B cell (primary cell): ENCODE data around the gene RGS7. TPM values are rescaled to one million over a fixed set of nuclear protein-coding genes. Genes with fewer than 3 reads are reported as not detected.

Source experiments
- ATAC-seq: fragments of 200-7000 bp; cut with Tn5 transposase; one replicate; pipeline ENCODE4 v1.10.0; 2021; ENCODE audit warnings: low read depth, mild to moderate bottlenecking, moderate number of reproducible peaks, moderate library complexity
- CTCF ChIA-PET: fragments of 350-600 bp; sonication (Branson Sonifier 250); formaldehyde crosslinking; loops from one replicate; lab custom pipeline; 2021; ENCODE audit warnings: antibody characterized with exemption, inconsistent platforms; lab: Charles Lee
- POLR2A ChIA-PET: fragments of 350-600 bp; sonication (Branson Sonifier 250); formaldehyde crosslinking; loops from one replicate; lab custom pipeline; 2021; ENCODE audit warnings: antibody characterized with exemption; lab: Charles Lee
- DNase-seq: peaks from one replicate; pipeline ENCODE4 v3.0.0; 2013
- H2AFZ ChIP-seq: 2 replicates; pipeline ENCODE4 v1.6.1; 2012; ENCODE audit warnings: mild to moderate bottlenecking, low read depth, low read length; ENCODE audit not compliant: insufficient read depth, poor library complexity, severe bottlenecking
- H3K27ac ChIP-seq, 2 donors: 1 replicate in 1 of 2; 2 replicates in 1 of 2; pipeline ENCODE4 v1.5.1; 2012 to 2013; ENCODE audit warnings: low read length in 2 of 2, mild to moderate bottlenecking in 2 of 2, moderate library complexity in 1 of 2
- H3K27me3 ChIP-seq, 4 experiments: fragments of 200-600 bp in 1 of 4; sonication (generic) in 1 of 4; replicated peaks in 1 of 4; 1 replicate in 2 of 4; 2 replicates in 2 of 4; pipeline versions ENCODE4 v1.6.1 to v1.7.0; 2013 to 2016; ENCODE audit warnings: low read length in 3 of 4, mild to moderate bottlenecking in 2 of 4, mixed read lengths in 1 of 4, moderate library complexity in 1 of 4; ENCODE audit not compliant: insufficient read depth in 4 of 4, control insufficient read depth in 3 of 4; ENCODE audit errors: control extremely low read depth in 1 of 4
- H3K36me3 ChIP-seq, 2 experiments: replicated peaks in 1 of 2; 1 replicate in 1 of 2; 2 replicates in 1 of 2; pipeline versions ENCODE4 v1.6.1 to v1.7.1; 2013; ENCODE audit warnings: low read length in 1 of 2; ENCODE audit not compliant: insufficient read depth in 2 of 2, control insufficient read depth in 1 of 2; ENCODE audit errors: control extremely low read depth in 1 of 2, extremely low read depth in 1 of 2
- H3K4me1 ChIP-seq, 2 donors: fragments of 200-600 bp in 1 of 2; sonication (generic) in 1 of 2; 1 replicate in 1 of 2; 2 replicates in 1 of 2; pipeline versions ENCODE4 v1.5.1 to v1.6.1; 2013 to 2017; ENCODE audit warnings: low read length in 2 of 2; ENCODE audit not compliant: control insufficient read depth in 2 of 2, insufficient read depth in 2 of 2
- H3K4me2 ChIP-seq: replicated peaks from 2 replicates; pipeline ENCODE3; 2012; ENCODE audit warnings: mild to moderate bottlenecking, low read depth, low read length; ENCODE audit not compliant: poor library complexity, severe bottlenecking
- H3K4me3 ChIP-seq, 5 experiments: fragments of 200-600 bp in 1 of 5; sonication (generic) in 1 of 5; 1 replicate in 3 of 5; 2 replicates in 2 of 5; pipeline versions ENCODE4 v1.5.1 to v1.7.0; 2011 to 2016; ENCODE audit warnings: low read length in 4 of 5, mild to moderate bottlenecking in 4 of 5, low read depth in 2 of 5, control low read depth in 1 of 5, moderate library complexity in 1 of 5; ENCODE audit not compliant: insufficient read depth in 1 of 5; ENCODE audit errors: control extremely low read depth in 1 of 5, extremely low read depth in 1 of 5
- H3K79me2 ChIP-seq: fragments of 200-600 bp; sonication (generic); one replicate; pipeline ENCODE4 v1.6.0; 2016; ENCODE audit warnings: low read length; ENCODE audit not compliant: control insufficient read depth, insufficient read depth
- H3K9ac ChIP-seq: fragments of 200-600 bp; sonication (generic); 2 replicates; pipeline ENCODE4 v1.6.1; 2017; ENCODE audit warnings: mild to moderate bottlenecking, low read length, moderate library complexity
- H3K9me3 ChIP-seq, 3 donors: one replicate each; pipeline versions ENCODE4 v1.6.1 to v1.7.1; 2013; ENCODE audit warnings: low read length in 2 of 3; ENCODE audit not compliant: control insufficient read depth in 2 of 3, insufficient read depth in 1 of 3; ENCODE audit errors: control extremely low read depth in 1 of 3
- H4K20me1 ChIP-seq: 2 replicates; pipeline ENCODE4 v1.6.0; 2012; ENCODE audit warnings: mild to moderate bottlenecking, low read length; ENCODE audit not compliant: insufficient read depth, control insufficient read depth, poor library complexity, severe bottlenecking
- H3K27ac Mint-ChIP-seq: one replicate; pipeline ENCODE4 v1.8.0; 2021; ENCODE audit warnings: mixed read lengths
- H3K27me3 Mint-ChIP-seq: one replicate; pipeline ENCODE4 v1.8.0; 2021; ENCODE audit warnings: mixed read lengths
- H3K4me1 Mint-ChIP-seq: one replicate; pipeline ENCODE4 v1.8.0; 2021; ENCODE audit warnings: mixed read lengths
- H3K4me3 Mint-ChIP-seq: one replicate; pipeline ENCODE4 v1.8.0; 2021; ENCODE audit warnings: mixed read lengths
- H3K9me3 Mint-ChIP-seq: one replicate; pipeline ENCODE4 v1.8.0; 2022; ENCODE audit warnings: mixed read lengths; ENCODE audit not compliant: insufficient read depth
- EZH2 ChIP-seq: IDR thresholded peaks from 2 replicates; pipeline ENCODE4 v1.6.1; 2012; ENCODE audit warnings: borderline replicate concordance, low read depth, mild to moderate bottlenecking, moderate library complexity, low read length; ENCODE audit not compliant: insufficient read depth, poor library complexity, severe bottlenecking
- WGBS: methylation state at CpG from one replicate; pipeline ENCODE4 v1.1.5; 2013; ENCODE audit warnings: missing lambda C conversion rate; ENCODE audit not compliant: insufficient coverage; 5-methylcytosine and 5-hydroxymethylcytosine counted together
- intact Hi-C: fragments of 100-400 bp; cut with micrococcal nuclease; formaldehyde crosslinking; loops from one replicate; pipeline ENCODE4 v1.10.0; 2022
- polyA plus RNA-seq: library from polyadenylated mRNA; depleted of rRNA; stranded (reverse); fragments of >200 nt; gene quantifications from 2 replicates; pipeline ENCODE4 v1.2.3, GENCODE V29; 2012
- total RNA-seq, 2 donors: library from RNA; stranded (reverse); fragments of 120-200 nt in 1 of 2; gene quantifications; 1 replicate in 1 of 2; 2 replicates in 1 of 2; pipeline versions ENCODE4 v1.2.3 to v1.2.4, GENCODE V29; 2013 to 2022
- TF ChIP-seq, protein P1 (sequence below): fragments of 200-600 bp; IDR thresholded peaks from one replicate; pipeline ENCODE4 v1.8.0; 2022; ENCODE audit warnings: antibody characterized with exemption, mild to moderate bottlenecking

RGS7 gene
- total and polyA plus RNA-seq, 2 donors (not counting 1 experiment from before 2014, with no cell fraction given): 0.15 to 1.8 TPM

DNA sequence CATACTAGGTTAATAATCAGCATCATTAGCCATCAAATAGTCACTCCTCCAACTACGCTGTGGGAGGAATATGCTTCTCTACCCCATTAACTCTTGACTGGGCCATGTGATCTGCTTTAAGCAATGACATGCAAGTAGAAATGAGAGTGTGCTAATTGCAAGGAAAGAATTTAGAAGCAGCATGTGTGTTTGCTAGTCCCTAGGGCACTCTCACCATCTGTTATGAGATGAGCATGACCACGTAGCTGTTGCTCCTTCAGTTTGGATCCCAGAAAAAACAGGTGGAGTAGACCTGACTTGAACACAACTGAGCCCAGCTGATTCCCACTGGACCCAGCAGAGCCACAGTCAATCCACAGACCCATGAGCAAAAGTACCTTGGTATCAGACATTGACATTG lies 19.7 kb upstream of the RGS7 start:
- H3K9me3 Mint-ChIP-seq: no peaks in the 10 kb centered on the region
- Histone ChIP-seq H2AFZ (no peak overlapping the region), H3K4me3 (no peak overlapping the region), H3K4me2 (no peak overlapping the region), H4K20me1 (no peaks in the 10 kb centered on the region), H3K36me3 (no peaks in the 10 kb centered on the region), H3K9ac (no peak overlapping the region), H3K4me1 (no peaks in the 10 kb centered on the region), H3K27ac (no peak overlapping the region), H3K27me3 (no peaks in the 10 kb centered on the region), H3K79me2 (no peaks in the 10 kb centered on the region), H3K9me3 (peaks cover 0 to 2% (median 0%) of the 10 kb centered on the region in 3 donors)
- DNase-seq (no peak), ATAC-seq (no peak)
- WGBS: 40% methylated on average over 1 of the region's 2 CpGs
- no peaks in the 10 kb centered on the region for H3K4me1 Mint-ChIP-seq
- H3K27me3 Mint-ChIP-seq: peaks cover 5% of the 10 kb centered on the region
- CTCF ChIA-PET: no interaction called here
- POLR2A ChIA-PET: no interaction called here
- no peak overlapping the region for H3K27ac Mint-ChIP-seq
- intact Hi-C loops: no loop called here
- no peak overlapping the region for H3K4me3 Mint-ChIP-seq
- no peak for TF ChIP-seq EZH2
- TF ChIP-seq, protein P1, sequence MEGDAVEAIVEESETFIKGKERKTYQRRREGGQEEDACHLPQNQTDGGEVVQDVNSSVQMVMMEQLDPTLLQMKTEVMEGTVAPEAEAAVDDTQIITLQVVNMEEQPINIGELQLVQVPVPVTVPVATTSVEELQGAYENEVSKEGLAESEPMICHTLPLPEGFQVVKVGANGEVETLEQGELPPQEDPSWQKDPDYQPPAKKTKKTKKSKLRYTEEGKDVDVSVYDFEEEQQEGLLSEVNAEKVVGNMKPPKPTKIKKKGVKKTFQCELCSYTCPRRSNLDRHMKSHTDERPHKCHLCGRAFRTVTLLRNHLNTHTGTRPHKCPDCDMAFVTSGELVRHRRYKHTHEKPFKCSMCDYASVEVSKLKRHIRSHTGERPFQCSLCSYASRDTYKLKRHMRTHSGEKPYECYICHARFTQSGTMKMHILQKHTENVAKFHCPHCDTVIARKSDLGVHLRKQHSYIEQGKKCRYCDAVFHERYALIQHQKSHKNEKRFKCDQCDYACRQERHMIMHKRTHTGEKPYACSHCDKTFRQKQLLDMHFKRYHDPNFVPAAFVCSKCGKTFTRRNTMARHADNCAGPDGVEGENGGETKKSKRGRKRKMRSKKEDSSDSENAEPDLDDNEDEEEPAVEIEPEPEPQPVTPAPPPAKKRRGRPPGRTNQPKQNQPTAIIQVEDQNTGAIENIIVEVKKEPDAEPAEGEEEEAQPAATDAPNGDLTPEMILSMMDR: no peak

DNA sequence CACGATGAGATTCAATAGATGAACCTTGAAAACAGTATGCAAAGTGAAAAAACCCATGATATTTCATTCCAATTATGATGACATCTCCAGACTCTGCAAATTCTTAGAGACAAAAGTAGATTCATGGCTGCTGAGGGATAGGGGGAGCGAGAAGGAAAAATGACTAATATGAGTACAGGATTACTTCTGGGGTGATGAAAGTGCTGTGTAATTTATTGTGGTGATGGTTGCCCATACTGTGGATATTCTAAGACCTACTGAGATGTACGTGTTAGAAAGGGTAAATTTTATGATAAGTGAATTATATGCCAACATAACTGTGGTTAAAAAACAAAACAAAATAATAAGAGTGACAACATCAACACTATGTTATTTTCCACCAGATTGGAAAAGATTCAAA lies 18.9 kb upstream of the RGS7 start:
- Histone ChIP-seq H4K20me1 (no peaks in the 10 kb centered on the region), H3K9ac (no peak overlapping the region), H3K9me3 (peaks cover 0 to 2% (median 0%) of the 10 kb centered on the region in 3 donors), H3K27me3 (no peaks in the 10 kb centered on the region), H2AFZ (no peak overlapping the region), H3K4me3 (no peak overlapping the region), H3K79me2 (no peaks in the 10 kb centered on the region), H3K36me3 (no peaks in the 10 kb centered on the region), H3K27ac (no peak overlapping the region), H3K4me1 (no peaks in the 10 kb centered on the region), H3K4me2 (no peak overlapping the region)
- TF ChIP-seq, protein P1: no peak
- TF ChIP-seq EZH2: no peak
- H3K4me1 Mint-ChIP-seq: no peaks in the 10 kb centered on the region
- ATAC-seq (no peak), DNase-seq (no peak)
- ChIA-PET POLR2A (no interaction called here), CTCF (no interaction called here)
- peaks cover 7% of the 10 kb centered on the region for H3K27me3 Mint-ChIP-seq
- intact Hi-C loops: no loop called here
- WGBS: no CpG with 5 or more reads among the region's 3 CpGs
- H3K4me3 Mint-ChIP-seq: no peak overlapping the region
- H3K27ac Mint-ChIP-seq: no peak overlapping the region
- no peaks in the 10 kb centered on the region for H3K9me3 Mint-ChIP-seq
